K562 (cell line): ENCODE data around the gene UNC13C. TPM values are rescaled to one million over a fixed set of nuclear protein-coding genes. Genes with fewer than 3 reads are reported as not detected.

Source experiments
- ATAC-seq: fragments of 200-7000 bp; cut with Tn5 transposase; 3 replicates; pipeline ENCODE4 v1.9.1; 2020; ENCODE audit warnings: moderate library complexity
- BruUV-seq: library from RNA; stranded (reverse); fragments of 400-500 nt; replicated peaks from 2 replicates; lab custom pipeline; 2021; lab: Mats Ljungman, UMichigan
- CTCF ChIA-PET: fragments of 300-600 bp; formaldehyde crosslinking; extraction: SDS; loops from one replicate; lab custom pipeline; 2021; ENCODE audit warnings: low intra/inter-chr PET ratio; lab: Yijun Ruan, JAX
- POLR2A ChIA-PET: fragments of 300-600, 350-650 bp; sonication (Branson Sonifier 250); formaldehyde crosslinking; extraction: SDS; loops from one replicate; lab custom pipeline; 2021; ENCODE audit warnings: antibody characterized with exemption, inconsistent platforms; lab: Yijun Ruan, JAX
- DNase-seq, 4 experiments: peaks; one replicate each; pipeline versions ENCODE4 v3.0.0 to v3.0.0-alpha.2; 2011 to 2018; ENCODE audit warnings: low spot score in 3 of 4, mixed read lengths in 3 of 4; ENCODE audit errors: extremely low read depth in 1 of 4
- FAIRE-seq: peaks from 2 replicates; lab custom pipeline; 2011; peaks lifted over from hg19 to GRCh38; lab: Jason Lieb, UNC
- H2AFZ ChIP-seq: 2 replicates; pipeline ENCODE4 v1.6.0; 2011; ENCODE audit warnings: low read depth, low read length, control low read depth, inconsistent platforms
- H3K27ac ChIP-seq: fragments of 200-600 bp; 3 replicates; pipeline ENCODE4 v1.8.0; 2011; ENCODE audit warnings: low read depth, mild to moderate bottlenecking, control low read depth, inconsistent platforms, low read length, moderate library complexity, mixed read lengths; ENCODE audit errors: extremely low read depth
- H3K27me3 ChIP-seq, 2 experiments: fragments of 300-600 bp in 1 of 2; 2 replicates in 1 of 2; 3 replicates in 1 of 2; pipeline versions ENCODE4 v1.6.0 to v1.8.0; 2011; ENCODE audit warnings: inconsistent platforms in 2 of 2, low read length in 2 of 2, mild to moderate bottlenecking in 1 of 2, mixed read lengths in 1 of 2, moderate library complexity in 1 of 2; ENCODE audit not compliant: control insufficient read depth in 2 of 2, insufficient read depth in 2 of 2
- H3K36me3 ChIP-seq: fragments of 300-600 bp; 3 replicates; pipeline ENCODE4 v1.8.0; 2011; ENCODE audit warnings: mild to moderate bottlenecking, low read length, inconsistent platforms; ENCODE audit not compliant: control insufficient read depth, insufficient read depth
- H3K4me1 ChIP-seq, 2 experiments: fragments of 200-600 bp in 1 of 2; replicated peaks in 1 of 2; 2 replicates in 1 of 2; 3 replicates in 1 of 2; pipeline versions ENCODE4 v1.5.1 to v1.8.0; 2011; ENCODE audit warnings: inconsistent platforms in 2 of 2, low read length in 2 of 2, mild to moderate bottlenecking in 1 of 2, mixed read lengths in 1 of 2, moderate library complexity in 1 of 2; ENCODE audit not compliant: control insufficient read depth in 2 of 2, insufficient read depth in 2 of 2
- H3K4me2 ChIP-seq: 2 replicates; pipeline ENCODE4 v1.6.1; 2011; ENCODE audit warnings: low read length, control low read depth, inconsistent platforms, mixed read lengths; ENCODE audit not compliant: insufficient read depth
- H3K4me3 ChIP-seq: fragments of 200-600 bp; sonication (generic), shearing (Covaris generic); 2 replicates; pipeline ENCODE4 v1.5.1; 2016; ENCODE audit warnings: control low read depth, inconsistent platforms
- H3K79me2 ChIP-seq: fragments of 200-600 bp; 3 replicates; pipeline ENCODE4 v1.8.0; 2011; ENCODE audit warnings: low read length, inconsistent platforms; ENCODE audit not compliant: control insufficient read depth, insufficient read depth
- H3K9ac ChIP-seq, 2 experiments: 2 replicates each; pipeline versions ENCODE4 v1.6.0 to v1.6.1; 2011; ENCODE audit warnings: low read depth in 2 of 2, low read length in 2 of 2, control low read depth in 1 of 2, inconsistent platforms in 1 of 2, mild to moderate bottlenecking in 1 of 2, mixed read lengths in 1 of 2; ENCODE audit not compliant: insufficient read depth in 1 of 2
- H3K9me1 ChIP-seq: one replicate; pipeline ENCODE4 v1.6.0; 2011; ENCODE audit warnings: inconsistent platforms, mild to moderate bottlenecking, low read length, moderate library complexity; ENCODE audit not compliant: control insufficient read depth, insufficient read depth
- H3K9me3 ChIP-seq: replicated peaks from 2 replicates; pipeline ENCODE4 v1.5.1; 2011; ENCODE audit warnings: low read depth, low read length, inconsistent platforms; ENCODE audit not compliant: control insufficient read depth, insufficient read depth
- H4K20me1 ChIP-seq: replicated peaks from 2 replicates; pipeline ENCODE4 v1.6.1; 2011; ENCODE audit warnings: low read length, inconsistent platforms, mixed read lengths; ENCODE audit not compliant: control insufficient read depth, insufficient read depth
- FOXP1 ChIP-seq: sonication (generic); formaldehyde crosslinking; IDR thresholded peaks from 2 replicates; pipeline ENCODE4 v1.8.0; 2022; ENCODE audit warnings: mild to moderate bottlenecking, missing genetic modification reagents
- HOXB6 ChIP-seq: fragments of 250-450 bp; sonication (Bioruptor Pico); IDR thresholded peaks from 2 replicates; pipeline ENCODE4 v1.5.1; 2022; ENCODE audit warnings: mild to moderate bottlenecking, borderline replicate concordance
- KAT2B ChIP-seq: IDR thresholded peaks from one replicate; pipeline ENCODE4 v1.6.1; 2012; ENCODE audit warnings: low read depth, mild to moderate bottlenecking, control low read depth, inconsistent platforms, low read length, moderate library complexity
- MAFF ChIP-seq: IDR thresholded peaks from 2 replicates; pipeline ENCODE4 v1.6.1; 2012; ENCODE audit warnings: low read length, improper control_type of control experiment
- RFX7 ChIP-seq: fragments of 250-450 bp; sonication (Bioruptor Pico); IDR thresholded peaks from 2 replicates; pipeline ENCODE4 v1.5.1; 2021; ENCODE audit warnings: mild to moderate bottlenecking
- SNIP1 ChIP-seq: fragments of 450-650 bp; IDR thresholded peaks from 2 replicates; pipeline ENCODE4 v1.7.1; 2017; ENCODE audit warnings: low read depth, mild to moderate bottlenecking
- SNRNP70 ChIP-seq: fragments of 200-400 bp; formaldehyde crosslinking; optimal IDR thresholded peaks from 2 replicates; pipeline ENCODE3; 2017; ENCODE audit warnings: low read depth, low read length
- SRSF7 ChIP-seq: fragments of 200-400 bp; formaldehyde crosslinking; optimal IDR thresholded peaks from 2 replicates; pipeline ENCODE3; 2017; ENCODE audit warnings: mild to moderate bottlenecking, low read depth, low read length
- ZC3H8 ChIP-seq: fragments of 450-650 bp; IDR thresholded peaks from 2 replicates; pipeline ENCODE4 v1.6.1; 2017
- ZFP1 ChIP-seq: fragments of 450-650 bp; formaldehyde crosslinking; IDR thresholded peaks from 2 replicates; pipeline ENCODE4 v1.4.0; 2020; ENCODE audit warnings: mild to moderate bottlenecking, mixed read lengths
- ZNF668 ChIP-seq: fragments of 250-450 bp; sonication (Bioruptor Pico); IDR thresholded peaks from 2 replicates; pipeline ENCODE4 v1.8.0; 2022; ENCODE audit warnings: mild to moderate bottlenecking, inconsistent platforms
- WGBS: fragments of 100-300 bp; shearing (Covaris generic); methylation state at CpG from one replicate; pipeline ENCODE4 v1.1.6; 2016; ENCODE audit warnings: low coverage, mixed read lengths; ENCODE audit not compliant: insufficient coverage; ENCODE audit errors: missing lambda C conversion rate; 5-methylcytosine and 5-hydroxymethylcytosine counted together
- in situ Hi-C: fragments of 300-500 bp; cut with MboI; formaldehyde crosslinking; loops from 4 replicates; pipeline ENCODE4 v1.15.0; 2018; ENCODE audit warnings: inconsistent platforms, mixed read lengths
- intact Hi-C: fragments of 100-400 bp; cut with micrococcal nuclease; formaldehyde crosslinking; loops from 2 replicates; pipeline ENCODE4 v1.14.2; 2022
- polyA plus RNA-seq, 8 experiments: library from polyadenylated mRNA; depleted of rRNA in 4 of 8; stranded (reverse) in 5 of 8; unstranded in 3 of 8; fragments of >200 nt; fragmentation: Nextera tagmentation in 2 of 8; fragmentation: Illumina TruSeq in 1 of 8; extraction: Ambion mirVana in 2 of 8; extraction: Trizol in 1 of 8; gene quantifications; 2 replicates each; pipeline versions ENCODE4 v1.2.1 to v1.2.3, GENCODE V29; 2011 to 2014; ENCODE audit warnings: inconsistent platforms in 1 of 8, missing spikeins in 1 of 8
- total RNA-seq, 7 experiments: library from RNA; depleted of rRNA in 6 of 7; stranded (reverse); fragments of >200 nt in 6 of 7; fragmentation: Illumina TruSeq in 2 of 7; extraction: Trizol in 2 of 7; gene quantifications; 2 replicates each; pipeline versions ENCODE4 v1.2.1 to v1.2.3, GENCODE V29; 2011 to 2021; ENCODE audit warnings: low replicate concordance in 1 of 7
- TF ChIP-seq, protein P1 (sequence below): fragments of 450-650 bp; formaldehyde crosslinking; IDR thresholded peaks from 2 replicates; pipeline ENCODE4 v1.4.0; 2022; ENCODE audit warnings: missing genetic modification characterization
- TF ChIP-seq, protein P2 (sequence below): fragments of 200-800 bp; sonication (Bioruptor generic); IDR thresholded peaks from 2 replicates; pipeline ENCODE4 v1.6.1; 2016; ENCODE audit warnings: missing genetic modification characterization, missing compliant biosample characterization
- TF ChIP-seq, protein P3 (sequence below): fragments of 250-450 bp; sonication (Bioruptor Pico); IDR thresholded peaks from 2 replicates; pipeline ENCODE4 v1.5.0; 2020; ENCODE audit warnings: mild to moderate bottlenecking

Gene UNC13C
- total and polyA plus RNA-seq, 9 of the 15 experiments (the other 6 are each of a cell fraction or from before 2014, with no cell fraction given): not detected

DNA sequence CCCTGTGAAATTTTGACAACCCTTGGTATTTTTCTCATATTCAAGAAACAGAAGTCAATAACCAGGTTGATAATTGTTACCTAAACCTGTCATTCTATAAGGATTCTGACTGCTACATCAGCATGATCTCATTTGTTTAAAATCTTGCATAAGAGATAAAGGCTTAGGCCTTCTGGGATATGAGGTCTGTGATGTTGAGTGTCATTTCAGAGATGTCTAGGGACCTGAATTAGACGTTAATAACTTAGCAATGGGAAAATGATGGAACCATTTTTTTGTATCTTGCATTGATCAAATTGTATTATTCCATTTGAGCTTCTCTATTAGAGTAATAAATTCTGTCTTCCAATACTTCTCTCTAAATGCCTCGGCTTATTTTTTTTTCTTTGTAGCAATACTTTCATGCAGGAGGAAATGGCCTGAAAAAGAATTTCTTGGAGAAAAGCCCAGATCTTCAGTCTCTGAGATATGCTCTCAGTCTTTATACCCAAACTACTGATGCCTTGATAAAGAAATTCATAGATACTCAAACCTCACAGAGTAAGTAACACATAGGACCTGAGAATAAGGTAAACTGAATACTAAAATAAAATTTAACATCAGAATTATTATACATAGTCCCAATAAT is 589.3 kb downstream of the UNC13C start:
- no peaks in the 10 kb centered on the region for H3K9me1 ChIP-seq
- no peak overlapping the region for H3K4me3 ChIP-seq
- no peak overlapping the region for H2AFZ ChIP-seq
- no peak for FAIRE-seq
- no TSS peak for BruUV-seq
- no peak overlapping the region for H3K9ac ChIP-seq
- H4K20me1 ChIP-seq: no peaks in the 10 kb centered on the region
- POLR2A ChIA-PET: no interaction called here
- intact Hi-C loops: no loop called here
- H3K4me1 ChIP-seq: no peaks in the 10 kb centered on the region
- no peak for ATAC-seq
- no peaks in the 10 kb centered on the region for H3K27me3 ChIP-seq
- H3K27ac ChIP-seq: no peak overlapping the region
- 0% methylated on average over 2 of the region's 2 CpGs for WGBS
- in situ Hi-C loops: no loop called here
- no peaks in the 10 kb centered on the region for H3K9me3 ChIP-seq
- H3K4me2 ChIP-seq: no peak overlapping the region
- no peaks in the 10 kb centered on the region for H3K79me2 ChIP-seq
- no peak for DNase-seq
- CTCF ChIA-PET: no interaction called here
- no peaks in the 10 kb centered on the region for H3K36me3 ChIP-seq
- TF ChIP-seq ZC3H8: no peak
- TF ChIP-seq SNRNP70: no peak
- no peak for TF ChIP-seq FOXP1 (CRISPR knock-in tag)
- TF ChIP-seq HOXB6 (CRISPR knock-in tag): no peak
- no peak for TF ChIP-seq ZNF668 (CRISPR knock-in tag)
- TF ChIP-seq KAT2B: no peak
- TF ChIP-seq ZFP1: no peak
- TF ChIP-seq, protein P1, sequence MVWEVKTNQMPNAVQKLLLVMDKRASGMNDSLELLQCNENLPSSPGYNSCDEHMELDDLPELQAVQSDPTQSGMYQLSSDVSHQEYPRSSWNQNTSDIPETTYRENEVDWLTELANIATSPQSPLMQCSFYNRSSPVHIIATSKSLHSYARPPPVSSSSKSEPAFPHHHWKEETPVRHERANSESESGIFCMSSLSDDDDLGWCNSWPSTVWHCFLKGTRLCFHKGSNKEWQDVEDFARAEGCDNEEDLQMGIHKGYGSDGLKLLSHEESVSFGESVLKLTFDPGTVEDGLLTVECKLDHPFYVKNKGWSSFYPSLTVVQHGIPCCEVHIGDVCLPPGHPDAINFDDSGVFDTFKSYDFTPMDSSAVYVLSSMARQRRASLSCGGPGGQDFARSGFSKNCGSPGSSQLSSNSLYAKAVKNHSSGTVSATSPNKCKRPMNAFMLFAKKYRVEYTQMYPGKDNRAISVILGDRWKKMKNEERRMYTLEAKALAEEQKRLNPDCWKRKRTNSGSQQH (CRISPR knock-in tag): no peak
- no peak for TF ChIP-seq RFX7 (CRISPR knock-in tag)
- TF ChIP-seq SRSF7: no peak
- TF ChIP-seq, protein P2, sequence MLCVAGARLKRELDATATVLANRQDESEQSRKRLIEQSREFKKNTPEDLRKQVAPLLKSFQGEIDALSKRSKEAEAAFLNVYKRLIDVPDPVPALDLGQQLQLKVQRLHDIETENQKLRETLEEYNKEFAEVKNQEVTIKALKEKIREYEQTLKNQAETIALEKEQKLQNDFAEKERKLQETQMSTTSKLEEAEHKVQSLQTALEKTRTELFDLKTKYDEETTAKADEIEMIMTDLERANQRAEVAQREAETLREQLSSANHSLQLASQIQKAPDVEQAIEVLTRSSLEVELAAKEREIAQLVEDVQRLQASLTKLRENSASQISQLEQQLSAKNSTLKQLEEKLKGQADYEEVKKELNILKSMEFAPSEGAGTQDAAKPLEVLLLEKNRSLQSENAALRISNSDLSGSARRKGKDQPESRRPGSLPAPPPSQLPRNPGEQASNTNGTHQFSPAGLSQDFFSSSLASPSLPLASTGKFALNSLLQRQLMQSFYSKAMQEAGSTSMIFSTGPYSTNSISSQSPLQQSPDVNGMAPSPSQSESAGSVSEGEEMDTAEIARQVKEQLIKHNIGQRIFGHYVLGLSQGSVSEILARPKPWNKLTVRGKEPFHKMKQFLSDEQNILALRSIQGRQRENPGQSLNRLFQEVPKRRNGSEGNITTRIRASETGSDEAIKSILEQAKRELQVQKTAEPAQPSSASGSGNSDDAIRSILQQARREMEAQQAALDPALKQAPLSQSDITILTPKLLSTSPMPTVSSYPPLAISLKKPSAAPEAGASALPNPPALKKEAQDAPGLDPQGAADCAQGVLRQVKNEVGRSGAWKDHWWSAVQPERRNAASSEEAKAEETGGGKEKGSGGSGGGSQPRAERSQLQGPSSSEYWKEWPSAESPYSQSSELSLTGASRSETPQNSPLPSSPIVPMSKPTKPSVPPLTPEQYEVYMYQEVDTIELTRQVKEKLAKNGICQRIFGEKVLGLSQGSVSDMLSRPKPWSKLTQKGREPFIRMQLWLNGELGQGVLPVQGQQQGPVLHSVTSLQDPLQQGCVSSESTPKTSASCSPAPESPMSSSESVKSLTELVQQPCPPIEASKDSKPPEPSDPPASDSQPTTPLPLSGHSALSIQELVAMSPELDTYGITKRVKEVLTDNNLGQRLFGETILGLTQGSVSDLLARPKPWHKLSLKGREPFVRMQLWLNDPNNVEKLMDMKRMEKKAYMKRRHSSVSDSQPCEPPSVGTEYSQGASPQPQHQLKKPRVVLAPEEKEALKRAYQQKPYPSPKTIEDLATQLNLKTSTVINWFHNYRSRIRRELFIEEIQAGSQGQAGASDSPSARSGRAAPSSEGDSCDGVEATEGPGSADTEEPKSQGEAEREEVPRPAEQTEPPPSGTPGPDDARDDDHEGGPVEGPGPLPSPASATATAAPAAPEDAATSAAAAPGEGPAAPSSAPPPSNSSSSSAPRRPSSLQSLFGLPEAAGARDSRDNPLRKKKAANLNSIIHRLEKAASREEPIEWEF (CRISPR knock-in tag): no peak
- TF ChIP-seq, protein P3, sequence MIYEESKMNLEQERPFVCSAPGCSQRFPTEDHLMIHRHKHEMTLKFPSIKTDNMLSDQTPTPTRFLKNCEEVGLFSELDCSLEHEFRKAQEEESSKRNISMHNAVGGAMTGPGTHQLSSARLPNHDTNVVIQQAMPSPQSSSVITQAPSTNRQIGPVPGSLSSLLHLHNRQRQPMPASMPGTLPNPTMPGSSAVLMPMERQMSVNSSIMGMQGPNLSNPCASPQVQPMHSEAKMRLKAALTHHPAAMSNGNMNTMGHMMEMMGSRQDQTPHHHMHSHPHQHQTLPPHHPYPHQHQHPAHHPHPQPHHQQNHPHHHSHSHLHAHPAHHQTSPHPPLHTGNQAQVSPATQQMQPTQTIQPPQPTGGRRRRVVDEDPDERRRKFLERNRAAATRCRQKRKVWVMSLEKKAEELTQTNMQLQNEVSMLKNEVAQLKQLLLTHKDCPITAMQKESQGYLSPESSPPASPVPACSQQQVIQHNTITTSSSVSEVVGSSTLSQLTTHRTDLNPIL (CRISPR knock-in tag): no peak
- TF ChIP-seq MAFF: no peak
- TF ChIP-seq SNIP1: no peak
